ENCODE results near the gene DGCR8. TPM values are rescaled to one million over a fixed set of nuclear protein-coding genes. Genes with fewer than 3 reads are reported as not detected.

Gene DGCR8
- total and polyA plus RNA-seq, 2 of the 4 experiments (the other 2 are of a cell fraction), result 16.7 to 25.3 TPM

DNA sequence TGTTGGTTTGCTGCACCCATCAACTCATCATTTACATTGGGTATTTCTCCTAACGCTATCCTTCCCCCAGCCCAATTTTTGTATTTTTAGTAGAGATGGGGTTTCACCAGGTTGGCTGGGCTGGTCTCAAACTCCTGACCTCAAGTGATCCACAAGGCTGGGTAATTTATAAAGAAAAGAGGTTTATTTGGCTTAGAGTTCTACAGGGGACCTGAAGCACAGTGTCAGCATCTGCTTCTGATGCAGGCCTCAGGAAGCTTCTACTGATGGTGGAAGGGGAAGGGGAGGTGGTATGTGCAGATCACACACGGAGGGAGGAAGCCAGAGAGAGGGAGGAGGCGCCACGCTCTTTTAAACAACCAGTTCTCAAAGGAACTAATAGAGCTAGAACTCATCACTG, 33.3 kb upstream of the DGCR8 start:
- intact Hi-C loops (cut with micrococcal nuclease), result no loop called here

More for the DNA sequence above, 33.3 kb upstream of the DGCR8 start:
- no peak overlapping the region for H4K91ac ChIP-seq (ENCODE audit: insufficient read depth, low read depth, low read length)
- H2BK15ac ChIP-seq (ENCODE audit: low read depth, low read length), result no peak overlapping the region
- H3K4me3 ChIP-seq (ENCODE audit: insufficient read depth, low read depth, low read length), result no peak overlapping the region
- no peaks in the 10 kb centered on the region; the same call in 1 of the 2 replicates for H3K9me3 ChIP-seq (ENCODE audit: control insufficient read depth, insufficient read depth, low read length)
- no peaks in the 10 kb centered on the region for H3K4me1 ChIP-seq (ENCODE audit: control insufficient read depth, insufficient read depth, low read length)
- peaks cover 0 to 10% of the 10 kb centered on the region in 2 experiments; a peak in 1 of 4 replicates for H3K79me1 ChIP-seq (ENCODE audit: low read depth in 1 of 2, low read length in 2 of 2)
- H2AFZ ChIP-seq (replicated peaks; ENCODE audit: low read length, poor library complexity), result no peak overlapping the region
- BruUV-seq (replicated peaks), result no TSS peak
- TF ChIP-seq NFE2L2 (IDR thresholded peaks at IDR 0.05; ENCODE audit: low read depth, low read length), result no peak
- no peak for TF ChIP-seq SMC3 (IDR thresholded peaks at IDR 0.05; ENCODE audit: low read depth, low read length)
- TF ChIP-seq BHLHE40 (IDR thresholded peaks at IDR 0.05; ENCODE audit: low read depth, low read length), result no peak
- TF ChIP-seq, protein P1, sequence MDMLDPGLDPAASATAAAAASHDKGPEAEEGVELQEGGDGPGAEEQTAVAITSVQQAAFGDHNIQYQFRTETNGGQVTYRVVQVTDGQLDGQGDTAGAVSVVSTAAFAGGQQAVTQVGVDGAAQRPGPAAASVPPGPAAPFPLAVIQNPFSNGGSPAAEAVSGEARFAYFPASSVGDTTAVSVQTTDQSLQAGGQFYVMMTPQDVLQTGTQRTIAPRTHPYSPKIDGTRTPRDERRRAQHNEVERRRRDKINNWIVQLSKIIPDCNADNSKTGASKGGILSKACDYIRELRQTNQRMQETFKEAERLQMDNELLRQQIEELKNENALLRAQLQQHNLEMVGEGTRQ (IDR thresholded peaks at IDR 0.05; ENCODE audit: low read depth, low read length), result no peak
- TF ChIP-seq FOS (IDR thresholded peaks at IDR 0.05; ENCODE audit: low read depth, low read length), result no peak
- no peak for TF ChIP-seq MAZ (IDR thresholded peaks at IDR 0.05; ENCODE audit: borderline replicate concordance, low read depth, low read length)
- TF ChIP-seq RCOR1 (IDR thresholded peaks at IDR 0.05; ENCODE audit: insufficient replicate concordance, low read length), result no peak
- TF ChIP-seq MAFK (IDR thresholded peaks at IDR 0.05; ENCODE audit: low read depth, low read length), result no peak
- in situ Hi-C loops (cut with MboI; ENCODE audit: low sequenced_read_pairs), result no loop called here
- ChIA-PET CTCF (no interaction called here), POLR2A (ENCODE audit: unreplicated experiment) (no interaction called here)
- H3K36me3 ChIP-seq (ENCODE audit: control insufficient read depth, insufficient read depth, low read length), result peaks cover 25% of the 10 kb centered on the region
- WGBS, 2 experiments (ENCODE audit: extremely low coverage in 2 of 2, insufficient read length in 1 of 2), result no CpG with 5 or more reads among the region's 4 CpGs
- no peak overlapping the region for H3K27ac ChIP-seq (ENCODE audit: insufficient read depth, low read length)
- dilution Hi-C loops (cut with HindIII; ENCODE audit: low sequenced_read_pairs, unreplicated experiment), result no loop called here
- no peak overlapping the region for H3K56ac ChIP-seq (ENCODE audit: extremely low read depth, insufficient read depth, low read length)
- no peak overlapping the region for H4K8ac ChIP-seq (ENCODE audit: low read depth in 2 of 2, low read length in 2 of 2)
- no peak overlapping the region for H2BK20ac ChIP-seq (ENCODE audit: low read depth, low read length)
- no peaks in the 10 kb centered on the region; the same call in 1 of the 2 replicates for H4K20me1 ChIP-seq (ENCODE audit: insufficient read depth, low read length)
- DNase-seq (no peak), ATAC-seq (ENCODE audit: low read depth) (no peak)
- H3K4me2 ChIP-seq (ENCODE audit: low read depth, low read length), result no peak overlapping the region
- no peak overlapping the region for H3K23ac ChIP-seq (ENCODE audit: low read depth, low read length)
- no peak overlapping the region for H3K9ac ChIP-seq (ENCODE audit: low read depth, low read length)
- no peak overlapping the region for H2AK5ac ChIP-seq (ENCODE audit: low read depth, low read length)
- no peak overlapping the region for H2AK9ac ChIP-seq (replicated peaks; ENCODE audit: low read depth, low read length, poor library complexity)
- H4K5ac ChIP-seq (ENCODE audit: low read depth, low read length), result no peak overlapping the region
- H3K9me1 ChIP-seq (ENCODE audit: insufficient read depth, low read length), result no peaks in the 10 kb centered on the region
- H2BK120ac ChIP-seq (ENCODE audit: low read depth, low read length), result no peak overlapping the region
- no peak overlapping the region for H2BK5ac ChIP-seq (ENCODE audit: low read depth, low read length, poor library complexity, severe bottlenecking)
- H3K27me3 ChIP-seq (ENCODE audit: control insufficient read depth, insufficient read depth, low read length), result no peaks in the 10 kb centered on the region
- H3K4ac ChIP-seq (ENCODE audit: low read depth, low read length), result no peak overlapping the region
- H3K18ac ChIP-seq (ENCODE audit: low read depth, low read length), result no peak overlapping the region
- H3K14ac ChIP-seq (replicated peaks; ENCODE audit: low read depth, low read length), result no peak overlapping the region
